ENCODE data around the gene CWC22. TPM values are rescaled to one million over a fixed set of nuclear protein-coding genes. Genes with fewer than 3 reads are reported as not detected.
A peak's percentile ranks its signal among the peaks of the same experiment; 100 is the strongest.
"Not testable (repeated sequence)": the region's sequence is repeated elsewhere in the genome, so short reads cannot be mapped to it uniquely, and the experiment has no call there.

CWC22 gene
- total RNA-seq, 4 donors from 2014 or later: 20.3 to 27.9 (median 25.5) TPM

DNA sequence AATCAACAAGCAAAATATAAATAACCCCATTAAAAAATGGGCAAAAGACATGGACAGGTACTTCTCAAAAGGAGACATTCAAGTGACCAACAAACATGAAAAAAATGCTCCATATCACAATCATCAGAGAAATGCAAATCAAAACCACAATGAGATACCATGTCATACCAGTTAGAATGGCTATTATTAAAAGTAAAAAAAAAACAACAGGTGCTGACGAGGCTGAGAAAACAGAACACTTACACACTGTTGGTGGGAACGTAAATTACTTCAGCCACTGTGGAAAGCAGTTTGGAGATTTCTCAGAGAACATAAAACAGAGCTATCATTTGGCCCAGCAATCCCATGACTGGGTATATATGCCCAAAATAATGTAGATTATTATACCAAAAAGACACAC, 69.1 kb downstream of the CWC22 start:
- Histone ChIP-seq H3K36me3 (no peaks in the 10 kb centered on the region), H3K4me1 (peaks cover 0 to 2% (median 0%) of the 10 kb centered on the region in 4 donors), H3K4me3 (no peak overlapping the region), H3K27ac (replicated peaks in 1 of 4) (no peak overlapping the region), H3K27me3 (no peaks in the 10 kb centered on the region), H3K9me3 (no peaks in the 10 kb centered on the region)
- no peak for TF ChIP-seq CTCF (IDR thresholded peaks at IDR 0.05)
- TF ChIP-seq POLR2A (IDR thresholded peaks at IDR 0.05; ENCODE audit: low read depth): no peak
- no peak for TF ChIP-seq EP300 (IDR thresholded peaks at IDR 0.05)
- TF ChIP-seq POLR2AphosphoS5 (IDR thresholded peaks at IDR 0.05): no peak
- 83% methylated on average over 2 of the region's 2 CpGs for WGBS
- DNase-seq (ENCODE audit: extremely low spot score): no peak
- intact Hi-C loops (cut with DNase I): no loop called here

- intact Hi-C loops (cut with DNase I): no loop called here
- 92% methylated on average over 3 of the region's 3 CpGs for WGBS
- Histone ChIP-seq H3K27me3 (no peaks in the 10 kb centered on the region), H3K27ac (replicated peaks in 1 of 4) (no peak overlapping the region), H3K9me3 (no peaks in the 10 kb centered on the region), H3K4me1 (peaks cover 0 to 11% (median 5%) of the 10 kb centered on the region in 4 donors), H3K36me3 (no peaks in the 10 kb centered on the region), H3K4me3 (no peak overlapping the region)
- no peak for DNase-seq (ENCODE audit: extremely low spot score)
- TF ChIP-seq CTCF (IDR thresholded peaks at IDR 0.05) (peak; percentile 41 to 48 (median 41)), EP300 (IDR thresholded peaks at IDR 0.05) (no peak), POLR2AphosphoS5 (IDR thresholded peaks at IDR 0.05) (no peak), POLR2A (IDR thresholded peaks at IDR 0.05; ENCODE audit: low read depth) (no peak)
Observed at GRCh38 chr2:179936654-179937053, 70.4 kb downstream of the CWC22 start.

- no peak for DNase-seq (ENCODE audit: extremely low spot score)
- H3K4me1 ChIP-seq: peaks cover 0 to 11% (median 5%) of the 10 kb centered on the region in 4 donors
- H3K36me3 ChIP-seq: no peaks in the 10 kb centered on the region
- intact Hi-C loops (cut with DNase I): no loop called here
- H3K27ac ChIP-seq (replicated peaks in 1 of 4): no peak overlapping the region
- no peaks in the 10 kb centered on the region for H3K9me3 ChIP-seq
- no peak for TF ChIP-seq POLR2AphosphoS5 (IDR thresholded peaks at IDR 0.05)
- TF ChIP-seq POLR2A (IDR thresholded peaks at IDR 0.05; ENCODE audit: low read depth): no peak
- TF ChIP-seq CTCF (IDR thresholded peaks at IDR 0.05): no peak
- no peak for TF ChIP-seq EP300 (IDR thresholded peaks at IDR 0.05)
- 96% methylated on average over 1 of the region's 1 CpG for WGBS
- H3K4me3 ChIP-seq: no peak overlapping the region
- no peaks in the 10 kb centered on the region for H3K27me3 ChIP-seq
Observed at GRCh38 chr2:179936141-179936540, 71.0 kb downstream of the CWC22 start.

DNA sequence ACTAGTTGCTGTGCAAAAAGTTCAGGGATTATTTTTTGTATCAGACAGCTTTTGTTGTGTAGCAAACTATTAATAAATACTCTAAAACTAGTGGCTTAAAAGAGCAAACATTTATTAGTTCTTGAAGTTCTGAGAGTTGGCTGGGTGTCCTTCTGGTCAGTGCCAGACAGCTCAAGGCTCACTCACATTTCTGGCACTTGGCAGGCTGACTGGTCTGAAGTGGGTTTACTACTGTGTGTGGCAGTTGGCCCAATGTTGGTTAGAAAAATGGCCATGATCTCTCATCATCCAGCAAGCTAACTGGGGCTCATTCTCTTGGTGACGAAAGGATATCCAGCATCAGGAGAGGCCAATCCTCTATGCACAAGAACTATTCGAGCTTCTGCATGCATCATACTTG, 74.3 kb downstream of the CWC22 start:
- Histone ChIP-seq H3K27ac (replicated peaks in 1 of 4) (no peak overlapping the region), H3K4me3 (no peak overlapping the region), H3K27me3 (no peaks in the 10 kb centered on the region), H3K36me3 (no peaks in the 10 kb centered on the region), H3K4me1 (peaks cover 0 to 11% (median 5%) of the 10 kb centered on the region in 4 donors), H3K9me3 (no peaks in the 10 kb centered on the region)
- no peak for DNase-seq (ENCODE audit: extremely low spot score)
- TF ChIP-seq POLR2AphosphoS5 (IDR thresholded peaks at IDR 0.05) (no peak), POLR2A (IDR thresholded peaks at IDR 0.05; ENCODE audit: low read depth) (no peak), CTCF (IDR thresholded peaks at IDR 0.05) (no peak), EP300 (IDR thresholded peaks at IDR 0.05) (no peak)
- intact Hi-C loops (cut with DNase I): no loop called here
- WGBS: 50% methylated on average over 2 of the region's 2 CpGs

GRCh38 chr2:179931502-179931901, 75.6 kb downstream of the CWC22 start:
- Histone ChIP-seq H3K9me3 (peaks cover 0 to 4% (median 0%) of the 10 kb centered on the region in 4 donors), H3K27me3 (no peaks in the 10 kb centered on the region), H3K4me1 (peaks cover 0 to 11% (median 5%) of the 10 kb centered on the region in 4 donors), H3K4me3 (no peak overlapping the region), H3K36me3 (no peaks in the 10 kb centered on the region), H3K27ac (replicated peaks in 1 of 4) (no peak overlapping the region)
- no peak for DNase-seq (ENCODE audit: extremely low spot score)
- intact Hi-C loops (cut with DNase I): no loop called here
- WGBS: 80% methylated on average over 3 of the region's 3 CpGs
- no peak for TF ChIP-seq POLR2A (IDR thresholded peaks at IDR 0.05; ENCODE audit: low read depth)
- no peak for TF ChIP-seq POLR2AphosphoS5 (IDR thresholded peaks at IDR 0.05)
- TF ChIP-seq CTCF (IDR thresholded peaks at IDR 0.05): no peak
- no peak for TF ChIP-seq EP300 (IDR thresholded peaks at IDR 0.05)

DNA sequence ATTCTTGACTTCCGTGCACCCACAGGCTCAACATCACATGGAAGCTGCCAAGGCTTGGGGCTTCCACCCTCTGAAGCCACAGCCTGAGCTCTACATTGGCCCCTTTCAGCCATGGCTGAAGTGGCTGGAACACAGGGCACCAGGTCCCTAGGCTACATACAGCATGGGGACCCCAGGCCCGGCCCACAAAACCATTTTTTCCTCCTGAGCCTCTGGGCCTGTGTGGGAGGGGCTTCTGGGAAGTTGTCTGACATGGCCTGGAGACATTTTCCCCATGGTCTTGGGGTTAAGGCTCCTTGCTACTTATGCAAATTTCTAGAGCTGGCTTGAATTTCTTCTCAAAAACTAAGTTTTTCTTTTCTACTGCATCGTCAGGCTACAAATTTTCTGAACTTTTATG, 77.1 kb downstream of the CWC22 start:
- H3K4me3 ChIP-seq; H3K9me3 ChIP-seq; intact Hi-C loops (cut with DNase I); H3K27ac ChIP-seq (replicated peaks in 1 of 4); H3K36me3 ChIP-seq; H3K27me3 ChIP-seq; DNase-seq (ENCODE audit: extremely low spot score): not testable (repeated sequence)
- 94% methylated on average over 3 of the region's 3 CpGs for WGBS
- H3K4me1 ChIP-seq: peaks cover 0 to 11% (median 5%) of the 10 kb centered on the region in 4 donors

Measured in esophagus muscularis mucosa (tissue), 4 donors.